Superior temporal gyrus (tissue), 1 donor: ENCODE measurements around the gene GPD1.
A peak's percentile ranks its signal among the peaks of the same experiment; 100 is the strongest.
"Not testable (repeated sequence)": the region's sequence is repeated elsewhere in the genome, so short reads cannot be mapped to it uniquely, and the experiment has no call there.

ENCODE experiments used
- DNase-seq: peaks from one replicate; pipeline ENCODE4 v3.0.0-alpha.2; 2016; ENCODE audit errors: extremely low spot score

Gene GPD1

GRCh38 chr12:50073712-50074111 lies 30.1 kb upstream of the GPD1 start:
- DNase-seq: no peak

DNA sequence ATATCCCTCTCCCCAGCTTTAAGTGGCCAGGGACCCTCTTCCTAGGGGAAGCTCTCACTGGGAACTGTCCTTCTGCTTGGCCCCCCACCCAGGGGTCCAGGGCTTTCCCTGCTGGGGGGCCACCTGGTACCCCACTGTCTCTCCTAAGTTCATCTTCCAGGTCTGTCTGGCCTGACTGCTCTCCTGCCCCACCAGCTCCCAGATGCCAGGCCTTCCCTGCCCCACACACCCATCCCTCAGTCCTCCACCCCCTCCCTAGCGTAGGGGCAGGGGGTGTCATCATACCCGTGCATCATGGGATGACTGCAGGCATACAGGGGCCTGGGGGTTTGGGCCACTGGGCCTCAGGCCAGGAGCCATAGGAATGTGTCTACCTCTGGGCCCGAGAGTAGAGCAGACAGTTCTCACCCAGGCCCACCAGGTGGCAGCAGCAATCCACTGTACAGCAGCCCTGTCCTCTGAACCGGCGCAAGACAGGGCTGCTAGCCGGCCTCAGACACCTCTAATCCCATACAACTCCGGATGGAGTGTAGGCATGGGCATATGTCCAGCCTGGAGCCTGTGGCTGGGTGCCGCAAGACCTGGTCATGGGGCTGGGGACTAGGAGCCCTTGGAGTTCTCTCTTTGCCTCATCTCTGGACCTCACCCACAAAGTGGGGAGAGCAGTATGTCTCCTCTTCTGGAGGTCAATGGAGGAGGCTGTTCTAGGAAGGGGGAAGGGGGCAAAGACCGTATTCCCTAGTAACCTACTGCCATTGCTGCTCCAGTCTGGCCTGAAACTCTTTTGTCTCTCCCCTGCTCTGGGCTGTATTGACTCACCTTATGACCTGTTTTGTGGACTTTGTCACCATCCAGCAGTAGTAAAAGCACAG lies 28.6 kb upstream of the GPD1 start:
- DNase-seq: peak; percentile 88

DNA sequence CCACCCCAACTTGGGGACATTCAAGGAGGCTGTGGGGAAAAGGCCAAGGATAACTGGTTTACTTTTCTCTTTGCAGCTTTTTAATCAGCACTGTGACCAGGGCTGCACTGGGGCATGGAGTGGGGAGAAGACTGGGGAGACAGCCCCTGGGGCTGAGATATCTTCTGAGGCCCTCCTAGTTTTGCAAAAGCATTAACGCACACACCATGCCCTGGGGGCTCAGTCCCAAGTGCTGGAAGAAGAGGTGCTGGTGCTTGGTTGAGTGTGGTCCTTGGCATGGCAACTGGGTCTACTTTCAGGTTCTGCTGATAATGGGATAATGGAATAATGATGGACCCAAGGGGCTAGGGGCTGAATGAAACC lies 28.0 kb upstream of the GPD1 start:
- no peak for DNase-seq

DNA sequence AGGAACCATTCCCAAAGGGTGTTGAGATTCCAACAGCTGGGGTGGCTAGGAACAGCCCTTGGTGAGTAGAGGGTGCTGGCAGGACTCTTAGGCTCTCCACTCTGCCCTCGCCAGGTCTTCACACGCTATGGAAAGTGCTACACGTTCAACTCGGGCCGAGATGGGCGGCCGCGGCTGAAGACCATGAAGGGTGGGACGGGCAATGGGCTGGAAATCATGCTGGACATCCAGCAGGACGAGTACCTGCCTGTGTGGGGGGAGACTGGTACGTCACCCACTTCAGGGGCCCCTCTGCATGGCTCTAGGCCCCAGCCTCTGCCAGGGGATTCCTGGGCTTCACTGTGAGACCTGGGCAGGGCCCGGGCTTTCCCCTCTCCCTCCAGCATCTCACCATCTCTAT lies 26.7 kb upstream of the GPD1 start:
- DNase-seq: no peak

GRCh38 chr12:50078281-50078680 lies 25.5 kb upstream of the GPD1 start:
- DNase-seq: no peak

DNA sequence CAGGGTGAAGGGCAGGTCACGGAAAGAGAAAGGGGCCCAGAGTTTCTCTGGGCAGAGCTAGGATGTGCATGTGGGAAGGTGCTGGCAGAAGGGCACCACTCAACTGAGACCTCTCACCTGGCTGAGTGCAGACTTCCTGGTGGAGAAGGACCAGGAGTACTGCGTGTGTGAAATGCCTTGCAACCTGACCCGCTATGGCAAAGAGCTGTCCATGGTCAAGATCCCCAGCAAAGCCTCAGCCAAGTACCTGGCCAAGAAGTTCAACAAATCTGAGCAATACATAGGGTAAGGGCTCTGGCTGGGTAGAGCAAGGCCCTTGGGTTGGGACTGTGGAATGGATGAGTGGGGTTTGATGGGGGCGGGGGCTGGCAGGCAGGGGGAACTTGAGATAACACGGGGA lies 24.0 kb upstream of the GPD1 start:
- no peak for DNase-seq

DNA sequence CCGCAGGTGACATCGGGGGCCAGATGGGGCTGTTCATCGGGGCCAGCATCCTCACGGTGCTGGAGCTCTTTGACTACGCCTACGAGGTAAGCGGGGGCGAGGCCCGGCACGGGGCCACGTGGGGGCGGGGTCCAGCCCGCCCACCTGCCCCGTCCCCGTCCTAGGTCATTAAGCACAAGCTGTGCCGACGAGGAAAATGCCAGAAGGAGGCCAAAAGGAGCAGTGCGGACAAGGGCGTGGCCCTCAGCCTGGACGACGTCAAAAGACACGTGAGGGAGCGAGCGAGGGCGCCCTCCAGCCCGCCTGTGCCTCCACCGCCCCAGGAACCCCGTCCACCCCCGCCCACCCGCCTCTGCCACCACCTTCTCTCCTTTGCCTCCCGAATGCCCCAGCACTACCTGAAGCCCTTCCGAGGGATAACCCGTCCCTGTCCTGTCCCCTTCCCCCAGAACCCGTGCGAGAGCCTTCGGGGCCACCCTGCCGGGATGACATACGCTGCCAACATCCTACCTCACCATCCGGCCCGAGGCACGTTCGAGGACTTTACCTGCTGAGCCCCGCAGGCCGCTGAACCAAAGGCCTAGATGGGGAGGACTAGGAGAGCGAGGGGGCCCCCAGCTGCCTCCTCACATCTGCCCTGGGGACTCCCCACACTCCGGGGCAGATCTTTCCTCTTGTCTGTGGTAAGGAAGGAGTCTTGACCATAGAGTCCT lies 22.6 kb upstream of the GPD1 start:
- DNase-seq: no peak

DNA sequence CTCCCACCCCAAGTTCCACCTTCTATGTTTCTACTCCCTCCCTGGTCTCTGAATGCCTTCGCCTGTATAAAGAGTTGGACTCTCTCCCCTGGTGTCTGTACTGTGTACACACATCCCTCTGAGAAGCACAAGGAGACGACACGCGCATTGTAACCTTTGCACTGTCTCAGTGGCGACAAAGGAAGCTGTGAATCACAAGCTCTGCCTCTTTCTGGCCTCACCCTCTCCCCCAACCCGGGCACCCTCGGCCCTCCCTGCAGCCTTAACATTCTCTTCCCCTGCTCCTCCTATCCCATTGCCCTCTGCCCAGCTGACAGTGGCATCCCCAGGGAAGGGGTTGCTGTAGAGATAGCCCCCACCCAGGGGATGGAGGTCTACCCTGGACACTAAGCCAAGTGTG lies 21.2 kb upstream of the GPD1 start:
- DNase-seq: no peak

DNA sequence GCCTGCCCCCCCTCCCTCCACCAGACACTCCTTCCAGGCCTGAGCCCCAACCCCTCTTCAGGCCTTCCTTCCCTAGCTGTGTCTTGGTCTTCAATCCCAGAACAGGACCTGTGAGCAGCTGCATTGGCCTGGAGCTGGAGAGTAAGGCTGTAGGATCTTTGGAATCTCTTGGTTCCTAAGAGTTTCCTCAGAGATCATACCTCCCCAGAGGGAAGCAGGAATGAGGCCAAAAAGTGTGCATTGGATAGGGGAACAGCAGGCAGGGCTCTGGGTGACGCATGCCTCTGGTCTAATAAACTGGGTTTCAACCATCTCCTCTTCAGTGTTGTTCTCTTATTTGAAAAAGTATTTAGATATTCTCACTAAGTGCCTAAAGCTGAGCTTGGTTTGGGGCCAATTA lies 20.5 kb upstream of the GPD1 start:
- DNase-seq: no peak

DNA sequence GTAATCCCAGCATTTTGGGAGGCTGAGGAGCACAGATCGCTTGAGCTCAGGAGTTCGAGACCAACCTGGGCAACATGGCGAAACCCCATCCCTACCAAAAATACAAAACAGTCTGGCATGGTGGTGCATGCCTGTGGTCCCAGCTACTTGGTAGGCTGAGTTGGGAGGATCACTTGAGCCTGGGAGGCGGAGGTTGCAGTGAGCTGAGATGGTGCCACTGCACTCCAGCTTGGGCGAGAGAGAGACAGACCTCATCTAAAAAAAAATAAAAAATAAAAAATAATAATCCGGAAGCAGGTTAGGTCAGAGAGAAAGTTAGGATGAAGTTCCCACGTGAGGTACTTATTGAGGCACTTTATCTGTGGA lies 19.4 kb upstream of the GPD1 start:
- DNase-seq: not testable (repeated sequence)

- DNase-seq: peak; percentile 95
Observed at GRCh38 chr12:50084775-50085614, 18.8 kb upstream of the GPD1 start, which contains the start of gene SMARCD1. SMARCD1 (plus strand) TSS chr12:50085342; CDS start chr12:50085370, 28 bp downstream.

- no peak for DNase-seq
Observed at GRCh38 chr12:50085615-50086072, 18.2 kb upstream of the GPD1 start.

- DNase-seq: no peak
Observed at GRCh38 chr12:50086148-50086547, 17.7 kb upstream of the GPD1 start.

GRCh38 chr12:50087151-50087550 lies 16.7 kb upstream of the GPD1 start:
- DNase-seq: no peak

DNA sequence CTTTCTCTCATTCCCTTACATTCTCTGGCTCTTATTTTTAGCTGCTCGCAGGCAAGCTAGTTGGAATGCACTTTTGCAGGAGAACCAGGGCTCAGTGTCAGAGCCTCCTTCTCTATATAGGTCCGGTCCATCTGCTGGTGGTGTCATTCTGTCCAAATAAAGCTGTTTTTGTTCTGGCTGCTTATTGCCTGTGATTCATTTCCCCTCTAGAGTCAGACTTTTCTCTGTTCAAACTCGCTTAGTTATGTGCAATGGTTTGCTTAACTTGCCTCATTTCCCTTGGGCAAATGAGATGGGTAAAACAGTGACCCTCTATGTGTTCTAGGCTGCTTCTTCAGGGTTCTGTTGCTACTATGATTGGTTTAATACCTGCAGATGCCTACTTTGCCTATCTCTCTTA lies 15.8 kb upstream of the GPD1 start:
- no peak for DNase-seq

DNA sequence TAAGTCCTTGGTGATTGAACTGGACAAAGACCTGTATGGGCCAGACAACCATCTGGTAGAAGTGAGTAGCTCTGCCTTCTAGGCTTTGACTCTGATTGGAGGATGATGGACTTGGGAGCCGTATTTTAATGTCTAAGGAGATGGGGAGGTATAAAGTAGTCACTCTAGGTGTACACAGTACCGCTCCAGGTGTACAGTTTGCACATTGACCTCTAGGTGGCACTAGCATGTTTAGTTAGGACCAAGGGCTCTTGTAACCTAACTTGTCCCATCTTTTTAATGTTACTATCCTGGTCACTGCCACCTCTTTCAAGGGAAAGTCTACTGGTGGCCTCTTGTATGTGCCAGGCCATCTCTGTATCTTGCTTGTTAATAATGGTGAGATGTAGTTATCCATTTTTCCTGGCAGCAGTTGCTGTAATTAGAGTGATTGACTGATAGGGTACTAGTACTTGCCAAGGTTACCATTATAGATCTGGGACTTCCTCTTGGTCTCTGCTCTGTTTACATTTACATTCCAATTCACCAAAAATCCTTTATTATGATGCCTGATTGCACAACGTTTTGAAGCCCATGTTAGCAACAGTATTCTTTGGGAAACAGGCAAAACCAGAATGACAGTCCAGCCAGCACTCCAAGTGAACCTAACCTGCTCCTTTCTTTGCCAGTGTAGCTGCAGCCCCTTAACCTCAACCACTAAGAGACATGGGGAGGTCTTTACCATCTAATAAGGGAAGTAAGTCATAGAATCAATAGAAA lies 15.1 kb upstream of the GPD1 start:
- DNase-seq: peak; percentile 86

- no peak for DNase-seq
Observed at GRCh38 chr12:50089730-50090129, 14.1 kb upstream of the GPD1 start.

- no peak for DNase-seq
Observed at GRCh38 chr12:50090391-50090790, 13.4 kb upstream of the GPD1 start.

DNA sequence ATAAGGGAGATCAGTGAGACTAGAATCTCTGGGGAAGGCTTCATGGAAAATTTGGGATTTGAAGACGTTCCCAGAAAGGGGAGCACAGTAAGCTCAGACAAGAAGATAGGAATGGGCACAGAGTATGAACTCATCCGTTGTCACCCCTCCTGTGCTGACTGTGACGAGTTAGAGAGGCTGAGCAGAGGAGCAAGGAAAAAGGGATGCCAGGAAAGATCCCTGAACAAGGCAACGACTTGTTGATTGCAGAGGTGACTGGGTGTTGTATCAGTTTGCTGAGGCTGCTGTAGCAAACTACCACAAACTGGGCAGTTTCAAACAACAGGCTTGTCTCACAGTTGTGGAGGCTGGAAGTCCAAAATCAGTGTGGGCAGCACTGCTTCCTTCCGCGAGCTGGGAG lies 5.9 kb upstream of the GPD1 start:
- no peak for DNase-seq

- no peak for DNase-seq
Observed at GRCh38 chr12:50099302-50100008, 4.4 kb upstream of the GPD1 start.

DNA sequence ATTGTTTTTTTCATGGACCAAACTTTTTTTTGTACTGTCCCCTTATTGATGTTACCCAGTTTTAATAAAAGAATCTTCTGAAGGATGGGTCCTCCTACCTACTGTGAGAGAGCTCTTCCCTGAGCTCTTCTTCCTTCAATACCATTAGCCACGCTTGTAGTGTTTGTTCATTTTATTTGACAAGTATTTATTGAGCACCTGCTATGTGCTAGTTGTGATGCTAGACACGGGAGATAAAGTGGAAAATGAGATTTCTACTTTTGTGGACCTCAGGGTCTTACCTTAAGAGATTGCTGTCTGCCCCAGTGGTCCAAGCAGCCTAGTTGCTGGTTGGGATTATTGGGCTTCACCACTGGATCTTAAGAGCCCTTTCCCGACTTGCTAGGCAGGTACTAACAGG lies 3.2 kb upstream of the GPD1 start:
- DNase-seq: no peak
